Measurements from ENCODE around the gene SLC8A3. TPM values are rescaled to one million over a fixed set of nuclear protein-coding genes. Genes with fewer than 3 reads are reported as not detected.

SLC8A3 gene
- total and polyA plus RNA-seq, 9 of the 15 experiments (the other 6 are each of a cell fraction or from before 2014, with no cell fraction given), result not detected

- FAIRE-seq (no peak), ATAC-seq (no peak), DNase-seq (ENCODE audit: extremely low read depth in 1 of 4, low spot score in 3 of 4) (no peak)
- no peak overlapping the region for H3K27ac ChIP-seq (ENCODE audit: extremely low read depth, low read depth, low read length)
- CTCF ChIA-PET (ENCODE audit: low intra/inter-chr PET ratio), result no interaction called here
- no peak overlapping the region for H3K4me2 ChIP-seq (ENCODE audit: insufficient read depth, low read length)
- H3K79me2 ChIP-seq (ENCODE audit: control insufficient read depth, insufficient read depth, low read length), result no peaks in the 10 kb centered on the region
- H3K27me3 ChIP-seq (ENCODE audit: control insufficient read depth in 2 of 2, insufficient read depth in 2 of 2, low read length in 2 of 2), result peaks cover 0 to 2% of the 10 kb centered on the region in 2 experiments; a peak in 2 of 5 replicates
- 0% methylated on average over 1 of the region's 1 CpG for WGBS (ENCODE audit: insufficient coverage, low coverage, missing lambda C conversion rate)
- no peaks in the 10 kb centered on the region for H3K9me1 ChIP-seq (ENCODE audit: control insufficient read depth, insufficient read depth, low read length)
- H3K36me3 ChIP-seq (ENCODE audit: control insufficient read depth, insufficient read depth, low read length), result no peaks in the 10 kb centered on the region
- in situ Hi-C loops (cut with MboI), result no loop called here
- no peak overlapping the region for H3K9ac ChIP-seq (ENCODE audit: insufficient read depth in 1 of 2, low read depth in 2 of 2, low read length in 2 of 2)
- intact Hi-C loops (cut with micrococcal nuclease), result no loop called here
- no peaks in the 10 kb centered on the region for H3K4me1 ChIP-seq (replicated peaks in 1 of 2; ENCODE audit: control insufficient read depth in 2 of 2, insufficient read depth in 2 of 2, low read length in 2 of 2)
- no peaks in the 10 kb centered on the region for H3K9me3 ChIP-seq (replicated peaks; ENCODE audit: control insufficient read depth, insufficient read depth, low read depth, low read length)
- H3K4me3 ChIP-seq, result no peak overlapping the region
- no peak overlapping the region for H2AFZ ChIP-seq (ENCODE audit: low read depth, low read length)
- POLR2A ChIA-PET, result no interaction called here
- BruUV-seq (replicated peaks), result no TSS peak
- no peaks in the 10 kb centered on the region for H4K20me1 ChIP-seq (replicated peaks; ENCODE audit: control insufficient read depth, insufficient read depth, low read length)
- TF ChIP-seq BACH1 (tag; IDR thresholded peaks at IDR 0.05), result no peak
- TF ChIP-seq NR2C2 (CRISPR knock-in tag; IDR thresholded peaks at IDR 0.05), result no peak
- no peak for TF ChIP-seq NR2C2 (tag; IDR thresholded peaks at IDR 0.05)
- no peak for TF ChIP-seq MED1 (CRISPR knock-in tag; IDR thresholded peaks at IDR 0.05; ENCODE audit: borderline replicate concordance)
- no peak for TF ChIP-seq E2F1 (CRISPR knock-in tag; IDR thresholded peaks at IDR 0.05)
- no peak for TF ChIP-seq FOXP4 (CRISPR knock-in tag; IDR thresholded peaks at IDR 0.05; ENCODE audit: borderline replicate concordance)
- no peak for TF ChIP-seq BRD4 (IDR thresholded peaks at IDR 0.05)
- TF ChIP-seq POLR2B (IDR thresholded peaks at IDR 0.05; ENCODE audit: low read depth, partially characterized antibody), result no peak
- TF ChIP-seq GATAD2A (IDR thresholded peaks at IDR 0.05), result no peak
- no peak for TF ChIP-seq TSHZ1 (CRISPR knock-in tag; IDR thresholded peaks at IDR 0.05)
- TF ChIP-seq SMC3 (conservative IDR thresholded peaks at IDR 0.05; ENCODE audit: insufficient read depth, low read depth, low read length), result no peak
- no peak for TF ChIP-seq MBD1 (CRISPR knock-in tag; IDR thresholded peaks at IDR 0.05)
Measured at GRCh38 chr14:70180718-70181117, 8.0 kb downstream of the SLC8A3 start.
